HCEC 1CT (cell line): ENCODE results near the gene CTNNA3.

ENCODE experiments used
- DNase-seq: peaks from one replicate; pipeline ENCODE4 v3.0.0-alpha.2; 2017

Gene CTNNA3

DNA sequence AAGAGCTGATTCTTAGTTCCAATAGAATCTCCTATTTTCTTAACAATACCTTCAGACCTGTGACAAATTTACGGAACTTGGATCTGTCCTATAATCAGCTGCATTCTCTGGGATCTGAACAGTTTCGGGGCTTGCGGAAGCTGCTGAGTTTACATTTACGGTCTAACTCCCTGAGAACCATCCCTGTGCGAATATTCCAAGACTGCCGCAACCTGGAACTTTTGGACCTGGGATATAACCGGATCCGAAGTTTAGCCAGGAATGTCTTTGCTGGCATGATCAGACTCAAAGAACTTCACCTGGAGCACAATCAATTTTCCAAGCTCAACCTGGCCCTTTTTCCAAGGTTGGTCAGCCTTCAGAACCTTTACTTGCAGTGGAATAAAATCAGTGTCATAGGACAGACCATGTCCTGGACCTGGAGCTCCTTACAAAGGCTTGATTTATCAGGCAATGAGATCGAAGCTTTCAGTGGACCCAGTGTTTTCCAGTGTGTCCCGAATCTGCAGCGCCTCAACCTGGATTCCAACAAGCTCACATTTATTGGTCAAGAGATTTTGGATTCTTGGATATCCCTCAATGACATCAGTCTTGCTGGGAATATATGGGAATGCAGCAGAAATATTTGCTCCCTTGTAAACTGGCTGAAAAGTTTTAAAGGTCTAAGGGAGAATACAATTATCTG lies 768.6 kb downstream of the CTNNA3 start:
- no peak for DNase-seq

DNA sequence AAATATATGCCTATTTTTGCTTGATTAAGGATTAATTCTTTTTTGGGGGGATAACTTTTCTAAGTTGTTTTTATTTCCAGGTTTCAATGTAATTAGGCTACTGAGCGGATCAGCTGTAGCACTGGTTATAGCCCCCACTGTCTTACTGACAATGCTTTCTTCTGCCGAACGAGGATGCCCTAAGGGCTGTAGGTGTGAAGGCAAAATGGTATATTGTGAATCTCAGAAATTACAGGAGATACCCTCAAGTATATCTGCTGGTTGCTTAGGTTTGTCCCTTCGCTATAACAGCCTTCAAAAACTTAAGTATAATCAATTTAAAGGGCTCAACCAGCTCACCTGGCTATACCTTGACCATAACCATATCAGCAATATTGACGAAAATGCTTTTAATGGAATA lies 769.2 kb downstream of the CTNNA3 start:
- DNase-seq, result no peak

DNA sequence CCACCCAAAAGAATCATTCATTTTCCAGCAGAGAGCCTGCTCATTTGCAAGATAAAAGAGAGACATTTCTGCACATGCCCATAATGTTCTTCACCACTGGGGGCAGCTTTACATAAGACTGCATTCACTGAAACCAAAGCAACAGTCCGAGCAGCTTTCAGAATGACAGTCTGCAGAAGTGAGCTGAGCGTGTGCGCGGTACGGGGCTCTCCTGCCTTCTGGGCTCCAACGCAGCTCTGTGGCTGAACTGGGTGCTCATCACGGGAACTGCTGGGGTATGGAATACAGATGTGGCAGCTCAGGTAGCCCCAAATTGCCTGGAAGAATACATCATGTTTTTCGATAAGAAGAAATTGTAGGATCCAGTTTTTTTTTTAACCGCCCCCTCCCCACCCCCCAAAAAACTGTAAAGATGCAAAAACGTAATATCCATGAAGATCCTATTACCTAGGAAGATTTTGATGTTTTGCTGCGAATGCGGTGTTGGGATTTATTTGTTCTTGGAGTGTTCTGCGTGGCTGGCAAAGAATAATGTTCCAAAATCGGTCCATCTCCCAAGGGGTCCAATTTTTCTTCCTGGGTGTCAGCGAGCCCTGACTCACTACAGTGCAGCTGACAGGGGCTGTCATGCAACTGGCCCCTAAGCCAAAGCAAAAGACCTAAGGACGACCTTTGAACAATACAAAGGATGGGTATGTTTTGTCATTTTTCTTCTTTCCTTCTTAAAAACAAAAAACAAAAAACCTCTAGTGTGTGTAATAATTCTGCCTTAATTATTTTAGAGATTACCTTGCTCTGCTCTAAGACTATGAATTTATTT lies 769.9 kb downstream of the CTNNA3 start, which contains the start of gene LRRTM3:
Gene LRRTM3, plus strand, starts transcription at position 141 of the 820 bp plus-strand sequence.
- peak; percentile 13 for DNase-seq

DNA sequence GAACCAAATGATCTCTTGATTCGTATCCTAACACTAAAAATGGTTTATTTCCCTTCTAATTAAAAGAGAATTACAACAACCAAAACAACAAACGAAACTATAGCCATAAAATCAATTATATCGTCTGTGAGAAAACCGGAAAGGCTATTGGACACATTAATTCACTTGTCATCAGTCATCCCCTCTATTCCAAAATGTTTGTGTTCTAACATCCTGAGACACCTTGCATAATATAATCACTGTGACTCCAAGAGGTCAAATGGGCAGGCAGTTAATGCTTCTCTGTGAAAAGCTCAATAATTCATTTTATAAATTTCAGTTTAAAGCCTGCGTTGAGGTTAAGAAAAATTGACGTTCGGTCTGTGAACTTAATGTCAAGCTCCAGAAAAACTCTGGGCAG lies 770.6 kb downstream of the CTNNA3 start:
- no peak for DNase-seq

DNA sequence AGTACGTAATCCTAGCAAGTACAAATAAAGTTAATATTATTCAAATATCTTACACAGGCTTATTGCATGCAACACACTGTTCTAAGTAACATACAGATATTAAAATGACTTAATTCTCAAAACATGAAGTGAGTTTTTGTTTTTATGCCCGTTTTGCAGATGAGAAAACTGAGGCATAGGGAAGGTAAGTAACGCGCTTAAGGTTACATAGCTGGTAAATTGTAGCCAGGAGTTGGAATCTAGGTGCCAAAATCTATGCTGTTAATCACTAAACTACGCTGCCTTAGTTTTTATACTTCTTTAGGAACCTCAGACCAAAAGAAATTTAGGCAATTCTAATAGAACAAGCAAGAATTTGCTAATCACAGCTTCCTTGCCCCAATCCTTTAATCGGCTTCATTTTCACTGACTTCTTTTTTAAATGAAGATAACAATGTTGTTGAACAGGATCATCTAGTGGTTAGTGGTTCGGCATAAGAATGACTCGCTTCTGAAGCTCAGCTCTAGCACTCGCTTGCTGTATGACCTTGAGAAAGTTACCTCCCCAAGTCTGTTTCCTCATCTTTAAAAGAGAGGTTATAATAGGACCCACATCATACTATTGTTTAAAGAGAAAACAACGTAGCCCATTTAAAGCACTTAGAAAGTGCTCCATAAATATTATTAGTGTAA lies 771.2 kb downstream of the CTNNA3 start:
- DNase-seq, result no peak

DNA sequence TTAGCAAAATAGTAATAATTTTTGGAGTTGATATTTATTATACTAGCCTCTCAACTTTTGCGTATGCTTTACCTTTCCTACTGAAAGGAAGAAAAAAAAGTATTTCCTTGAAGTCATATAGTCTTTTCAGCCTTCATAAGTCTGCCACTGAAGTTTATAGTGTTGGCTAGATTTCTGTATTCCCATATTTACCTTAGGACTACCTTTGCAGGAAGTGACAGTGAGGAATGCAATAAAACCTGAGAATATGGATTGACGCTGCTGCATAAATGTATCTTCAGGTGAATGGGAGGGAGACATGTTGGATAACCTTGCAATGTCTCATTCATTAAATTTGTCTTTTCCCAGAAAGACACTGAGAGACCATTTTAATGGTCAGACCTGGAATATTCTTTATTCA lies 776.7 kb downstream of the CTNNA3 start:
- DNase-seq, result no peak

DNA sequence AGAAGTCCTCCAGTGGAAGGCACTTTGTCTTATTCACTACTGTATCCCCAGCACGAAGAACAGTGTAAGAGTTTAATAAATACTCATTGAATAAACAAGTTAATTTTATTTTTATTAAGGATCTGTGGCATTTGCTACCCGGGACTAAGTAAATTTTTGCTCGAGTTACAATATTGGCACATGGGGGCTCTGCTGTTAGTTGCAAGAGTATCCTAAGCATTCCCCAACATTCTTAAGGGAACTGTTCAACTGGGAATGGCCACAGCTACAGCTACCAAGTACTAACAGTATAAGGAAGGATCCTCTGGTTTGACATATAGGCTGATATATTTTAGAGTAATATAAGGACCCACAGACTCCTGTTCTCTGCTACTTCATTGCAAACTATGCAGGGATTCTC lies 778.9 kb downstream of the CTNNA3 start:
- no peak for DNase-seq

DNA sequence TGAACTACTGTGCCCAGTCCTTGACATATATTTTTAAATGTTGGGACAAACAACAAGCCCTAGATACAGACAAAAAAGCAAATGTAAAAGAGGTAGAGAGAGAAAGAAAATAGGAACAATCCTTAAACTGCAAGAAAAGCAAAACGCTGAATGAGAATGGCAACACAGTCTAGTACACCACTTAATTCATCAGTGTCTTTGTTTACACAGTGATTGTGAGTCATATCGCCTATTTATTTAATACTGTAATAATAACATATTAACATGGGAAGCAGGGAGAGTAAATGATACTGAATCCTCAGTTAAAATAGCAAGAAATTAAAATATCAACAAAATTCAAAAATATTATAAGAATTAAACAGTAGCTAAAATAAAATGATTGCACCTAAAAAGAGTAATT lies 780.0 kb downstream of the CTNNA3 start:
- DNase-seq, result no peak

DNA sequence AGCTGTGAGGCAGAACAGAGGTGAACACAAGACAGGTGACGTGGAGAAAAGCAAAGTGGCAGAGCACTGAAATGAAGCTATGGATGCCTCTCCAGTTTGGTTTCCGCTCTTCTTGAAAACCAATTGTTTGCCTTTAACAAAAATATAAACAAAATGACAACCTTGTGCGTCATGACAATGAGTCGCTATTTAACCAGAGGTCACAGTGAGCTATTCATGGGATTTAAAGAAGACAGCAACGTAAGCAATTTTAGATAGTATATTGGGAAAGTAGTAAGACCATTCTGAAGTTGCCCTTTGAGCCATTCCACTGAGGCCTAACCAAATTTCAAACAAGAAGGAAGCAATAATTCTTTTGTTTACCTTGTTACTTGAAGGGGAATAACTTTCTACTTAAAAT lies 785.3 kb downstream of the CTNNA3 start:
- DNase-seq, result no peak

DNA sequence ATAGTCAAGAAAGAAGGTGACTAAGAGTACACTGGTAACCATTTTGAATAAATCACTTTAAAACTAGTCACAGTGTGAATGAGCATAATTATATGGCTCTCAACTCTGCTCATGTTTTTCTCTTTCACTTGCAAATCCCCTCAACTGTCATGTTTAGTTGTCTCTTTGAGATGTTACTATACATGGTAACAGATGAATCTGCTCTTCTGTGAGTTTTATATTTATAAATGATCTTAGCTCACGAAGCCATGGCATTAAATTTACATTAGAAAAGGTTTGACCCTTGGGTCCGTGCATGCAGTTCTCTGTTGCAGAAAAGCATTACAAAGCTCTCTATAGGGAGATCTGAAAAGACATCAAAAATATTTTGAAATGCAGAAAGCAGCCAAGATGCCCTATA lies 803.1 kb downstream of the CTNNA3 start:
- DNase-seq, result no peak

DNA sequence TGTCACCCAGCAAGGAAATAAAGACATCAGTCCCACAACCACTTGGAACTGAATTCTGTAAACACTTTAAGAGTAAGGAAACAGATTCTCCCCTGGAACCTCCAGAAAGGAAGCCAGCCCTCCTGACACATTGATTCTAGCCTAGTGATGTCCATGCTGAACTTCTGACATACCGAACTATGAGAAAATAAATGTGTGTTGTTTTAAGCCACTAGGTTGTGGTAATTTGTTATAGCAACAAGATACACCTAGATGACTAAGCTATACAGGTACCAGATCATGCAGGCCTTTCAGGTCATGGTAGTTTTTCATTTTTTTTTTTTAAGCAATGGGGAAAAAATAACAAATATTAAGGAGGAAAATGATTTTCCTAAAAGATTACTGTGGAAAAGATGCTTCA lies 807.8 kb downstream of the CTNNA3 start:
- no peak for DNase-seq

DNA sequence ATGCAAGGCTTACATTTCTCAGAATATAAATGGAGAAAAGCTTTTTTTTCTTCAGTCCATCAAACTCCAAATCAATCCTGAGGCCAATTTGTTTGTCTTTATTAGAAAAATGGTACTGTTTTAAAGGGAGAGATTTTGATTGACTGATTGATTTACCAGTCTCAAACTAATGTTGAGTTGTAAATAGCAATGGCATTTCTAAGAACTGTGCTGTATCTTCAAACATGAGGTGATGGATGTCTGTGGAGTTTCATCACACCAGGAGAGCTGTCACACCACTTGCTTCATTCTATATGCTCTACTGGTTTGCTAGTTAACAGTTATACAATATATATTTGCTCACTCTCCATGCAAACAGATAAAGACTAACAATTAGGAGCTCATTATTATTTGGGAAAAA lies 809.1 kb downstream of the CTNNA3 start:
- DNase-seq, result no peak

DNA sequence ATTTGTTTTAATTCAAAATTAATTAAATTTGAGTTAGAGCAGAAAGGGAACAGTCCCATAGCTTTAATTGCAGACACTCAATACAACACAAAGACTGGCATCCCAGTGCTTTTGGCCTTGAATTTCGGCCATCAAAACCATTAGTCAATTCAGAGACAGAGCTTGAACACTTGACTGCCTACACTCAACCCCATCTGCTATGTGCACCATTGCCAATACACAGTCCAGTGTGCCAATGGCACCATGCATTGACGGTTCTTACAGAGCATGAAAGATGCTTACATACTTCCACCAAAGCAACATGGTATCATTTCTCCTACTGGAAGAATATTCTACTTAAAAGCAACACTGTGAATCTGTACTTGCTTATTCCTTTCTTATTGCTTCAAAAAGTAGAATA lies 813.7 kb downstream of the CTNNA3 start:
- no peak for DNase-seq

DNA sequence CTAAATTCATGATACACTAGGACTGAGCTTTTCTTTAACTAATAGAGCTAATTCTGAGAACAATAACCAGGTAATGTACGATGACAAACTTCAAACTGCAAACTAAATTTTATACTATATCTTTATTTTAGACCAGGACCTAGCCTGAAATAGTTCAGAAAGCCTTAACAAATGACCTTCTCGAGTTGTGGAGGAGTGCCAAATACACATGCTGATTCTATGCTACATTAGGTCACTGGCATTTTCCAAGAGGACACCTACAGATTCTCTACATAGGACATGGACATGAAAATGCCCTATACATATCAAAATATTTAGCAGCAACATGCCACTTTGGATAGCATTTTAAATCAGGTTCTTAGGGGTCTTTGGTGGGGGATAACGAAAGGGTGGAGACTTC lies 814.2 kb downstream of the CTNNA3 start:
- no peak for DNase-seq

DNA sequence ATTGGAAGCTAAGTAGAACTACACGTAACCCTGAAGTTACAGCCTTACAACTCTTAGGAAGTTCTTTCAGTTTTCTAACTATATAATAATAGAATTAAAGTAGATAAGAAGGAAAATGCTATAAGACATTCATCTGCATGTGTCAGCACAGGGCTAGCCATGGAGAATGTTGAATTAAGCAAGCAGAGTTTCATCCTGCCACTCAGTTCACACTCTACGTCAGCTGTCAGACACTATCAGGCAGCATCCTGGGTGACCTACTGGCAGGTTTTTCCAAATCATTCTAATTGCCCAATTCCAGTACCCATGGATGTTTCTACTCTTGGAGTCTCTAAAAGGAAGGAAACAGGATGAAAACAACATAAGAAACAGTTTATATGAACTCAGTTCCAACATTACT lies 815.2 kb downstream of the CTNNA3 start:
- DNase-seq, result no peak

DNA sequence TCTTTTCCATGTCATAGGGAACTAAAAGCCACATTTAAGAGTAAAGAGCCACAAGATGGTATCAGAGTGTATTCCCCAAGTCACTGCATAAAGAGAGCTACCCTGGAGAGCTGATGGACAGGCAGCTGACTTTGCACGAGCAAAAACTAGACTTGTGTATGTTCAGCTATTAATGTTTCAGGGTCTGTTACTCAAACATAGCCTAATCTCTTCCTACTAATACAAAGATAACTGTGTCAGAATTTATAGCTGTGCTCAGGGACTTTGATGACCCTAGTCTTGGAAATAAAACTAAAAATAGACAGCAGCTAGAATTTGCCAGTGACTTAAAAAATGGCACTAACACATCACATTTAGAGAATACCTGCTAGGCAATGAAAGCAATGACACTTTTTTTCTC lies 815.7 kb downstream of the CTNNA3 start:
- DNase-seq, result no peak

DNA sequence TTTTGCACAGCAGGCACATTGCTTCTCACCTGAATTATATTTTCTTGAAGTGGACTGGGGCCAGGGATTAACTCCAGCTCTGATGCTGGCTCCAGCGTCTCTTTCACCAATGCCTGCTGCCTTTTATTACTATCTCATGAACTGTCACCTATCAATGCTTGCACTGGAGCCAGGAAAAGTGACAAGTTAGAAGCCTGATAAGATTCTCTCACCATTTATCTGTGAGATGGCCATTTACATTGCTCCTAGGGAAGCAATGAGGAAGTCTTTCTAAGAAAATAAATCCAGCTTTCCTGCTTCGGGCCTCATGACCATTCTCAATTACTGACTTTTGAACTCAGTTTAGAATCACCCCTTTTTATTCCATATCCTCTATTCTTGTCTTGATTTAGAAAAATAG lies 818.6 kb downstream of the CTNNA3 start:
- DNase-seq, result no peak

DNA sequence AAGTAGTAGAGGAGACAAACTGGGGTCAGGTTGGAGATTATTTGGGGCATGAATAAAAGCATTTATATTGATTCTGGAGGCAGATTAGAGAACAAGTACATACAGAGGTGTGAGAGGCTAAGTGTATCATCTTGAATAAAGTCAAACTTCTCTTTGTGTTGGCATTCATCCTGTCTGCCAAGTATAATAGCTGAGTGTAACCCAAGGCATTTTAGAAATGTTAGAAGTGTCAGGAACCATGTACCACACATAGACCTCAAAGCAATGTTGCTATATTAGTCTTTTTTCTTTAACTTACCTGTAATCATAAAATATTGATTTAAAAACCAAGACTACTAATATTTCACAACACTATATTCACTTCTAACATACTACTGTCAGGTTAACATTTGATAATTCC lies 826.4 kb downstream of the CTNNA3 start:
- no peak for DNase-seq

DNA sequence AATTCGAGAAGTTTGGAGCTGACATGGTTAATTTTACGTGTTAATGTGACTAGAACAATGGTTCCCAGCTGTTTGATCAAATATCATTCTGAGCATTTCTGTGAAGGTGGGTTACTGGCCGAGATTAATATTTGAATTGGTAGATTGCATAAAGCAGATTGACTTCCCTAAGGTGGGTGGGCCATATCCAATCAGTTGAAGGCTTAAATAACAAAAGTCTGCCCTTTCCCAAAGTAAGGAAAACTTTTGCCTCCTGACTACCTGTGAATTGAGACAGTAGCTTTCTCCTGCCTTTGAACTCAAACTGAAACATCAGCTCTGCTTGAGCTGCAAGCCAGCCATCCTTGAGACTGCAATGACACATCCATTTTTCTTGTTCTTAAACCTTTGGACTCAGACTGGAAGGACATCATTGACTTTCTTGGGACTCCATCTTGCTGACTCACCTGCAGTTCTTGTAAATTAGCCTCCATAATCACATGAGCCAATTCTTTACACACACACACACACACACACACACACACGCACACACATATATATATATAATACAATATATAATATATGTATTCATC lies 833.2 kb downstream of the CTNNA3 start:
- no peak for DNase-seq

DNA sequence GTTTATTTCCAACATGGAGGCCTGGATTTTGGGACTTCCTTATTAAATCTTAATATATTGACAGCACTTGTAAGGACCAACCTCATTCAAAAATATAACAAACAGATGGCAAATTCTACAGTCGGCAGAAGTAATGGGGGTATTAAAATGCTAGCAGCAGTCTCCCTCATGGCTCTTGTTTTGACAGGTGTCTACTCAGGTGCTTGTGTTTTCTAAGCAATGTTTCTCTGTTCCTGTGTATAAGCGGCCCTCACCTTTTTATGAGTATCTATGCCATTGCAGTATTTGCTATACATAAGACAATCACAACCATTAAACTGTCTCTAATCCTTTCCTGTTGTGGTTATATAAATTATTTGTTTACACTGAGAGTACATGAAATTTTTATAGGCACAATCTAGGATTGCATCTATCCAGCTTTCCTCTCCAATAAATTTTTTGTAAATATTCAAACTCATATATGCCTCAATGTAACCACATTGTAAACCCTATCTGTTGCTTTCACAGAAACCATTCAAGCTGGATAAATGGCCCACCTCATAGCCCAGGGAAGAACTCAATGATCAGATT lies 835.5 kb downstream of the CTNNA3 start:
- no peak for DNase-seq

DNA sequence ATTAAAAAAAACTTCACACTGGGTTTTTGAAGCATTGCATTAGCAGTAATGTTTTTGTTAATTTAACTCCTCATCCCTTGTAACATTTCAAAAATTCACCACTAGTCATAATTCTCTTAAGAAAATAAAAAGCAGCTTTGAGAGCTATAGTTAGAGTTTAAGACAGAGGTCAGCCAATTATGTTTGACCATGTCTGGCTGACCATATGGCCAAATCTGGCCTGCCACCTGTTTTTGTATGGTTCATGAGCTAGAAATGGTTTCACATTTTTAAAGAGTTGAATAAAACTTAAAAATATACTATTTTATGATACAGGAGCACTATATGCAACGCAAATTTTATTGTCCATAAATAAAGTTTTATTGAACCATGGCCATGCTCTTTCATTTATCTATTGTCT lies 843.2 kb downstream of the CTNNA3 start:
- DNase-seq, result no peak

DNA sequence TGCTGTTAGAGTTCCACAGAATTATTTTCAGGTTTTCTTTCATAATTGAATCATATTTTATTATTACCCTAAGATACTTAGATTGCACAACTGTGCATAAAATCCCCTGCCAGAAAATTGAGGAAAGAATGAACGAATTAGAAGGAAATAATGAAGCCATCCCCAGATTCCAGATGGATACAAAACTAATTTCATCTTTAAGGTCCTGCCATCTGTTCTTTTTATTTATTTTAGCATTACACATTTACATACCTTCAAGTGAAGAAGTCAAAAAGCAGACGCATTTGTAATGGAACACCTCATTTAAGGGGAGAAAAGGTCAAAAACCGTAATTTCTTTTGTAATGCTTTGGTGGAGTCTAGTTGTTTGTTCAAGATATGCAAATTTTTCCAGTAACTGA lies 847.1 kb downstream of the CTNNA3 start:
- DNase-seq, result no peak

DNA sequence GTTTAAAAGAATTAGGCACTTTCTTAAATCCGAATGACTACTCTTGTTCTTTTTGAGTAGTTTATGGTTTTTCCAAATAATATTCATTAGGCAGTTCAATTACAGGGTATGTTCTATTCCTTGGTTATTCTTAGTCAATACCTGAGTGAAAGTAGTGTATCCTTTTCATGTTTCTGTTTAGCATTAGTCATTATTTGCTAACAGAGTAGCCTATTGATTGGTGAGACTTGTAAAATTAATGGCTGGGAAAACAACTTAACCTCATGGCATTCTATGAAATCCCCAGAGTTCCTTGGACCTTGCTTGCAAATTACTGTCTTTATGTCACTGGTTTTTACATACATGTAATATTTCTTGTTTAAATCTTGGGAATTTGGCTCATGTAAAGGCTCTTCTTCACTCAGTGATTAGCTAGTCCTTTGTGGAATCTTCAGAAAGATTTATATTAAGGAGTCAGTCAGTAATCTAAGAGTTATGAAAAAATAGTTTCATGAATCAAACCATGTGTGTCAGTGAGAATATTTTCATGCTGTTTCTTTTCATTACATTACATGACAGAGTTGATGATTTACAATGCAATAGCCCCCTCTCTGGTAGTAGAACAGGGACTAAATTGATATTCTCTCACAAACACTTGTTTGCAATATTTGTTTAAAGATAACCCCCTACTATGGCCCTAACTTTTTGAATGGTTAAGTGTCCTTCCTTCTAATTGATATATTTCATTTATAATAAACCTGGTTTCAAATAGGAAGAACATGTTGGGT lies 851.6 kb downstream of the CTNNA3 start:
- DNase-seq, result no peak
